ENCODE results near the gene TAF3.

TAF3 gene

GRCh38 chr10:7962592-7962991 is 144.3 kb downstream of the TAF3 start:
- in situ Hi-C loops (cut with MboI; ENCODE audit: low sequenced_read_pairs) = no loop called here

- in situ Hi-C loops (cut with MboI; ENCODE audit: low sequenced_read_pairs) = no loop called here
Measured at GRCh38 chr10:7965457-7965856, 147.2 kb downstream of the TAF3 start.

DNA sequence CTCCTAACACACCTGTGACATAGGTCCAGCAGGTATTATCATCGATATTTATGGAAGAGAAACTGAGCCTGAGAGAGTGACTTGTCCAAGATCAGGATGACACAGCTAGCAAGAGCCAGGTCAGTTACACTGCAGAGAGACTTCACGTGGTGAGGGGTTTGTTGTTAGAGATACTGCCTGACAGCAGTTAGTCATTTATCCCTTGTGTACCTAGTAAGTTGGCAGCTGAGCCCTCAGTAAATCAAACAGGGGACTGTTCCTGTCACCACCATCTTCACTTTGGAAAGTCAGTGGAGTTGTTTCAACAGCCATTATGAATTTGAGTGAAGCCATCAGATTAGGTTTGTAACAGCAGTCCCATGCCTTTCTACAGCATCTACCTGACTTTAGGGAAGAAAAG is 148.7 kb downstream of the TAF3 start:
- in situ Hi-C loops (cut with MboI; ENCODE audit: low sequenced_read_pairs) = no loop called here

GRCh38 chr10:7968510-7969112 is 150.3 kb downstream of the TAF3 start:
- in situ Hi-C loops (cut with MboI; ENCODE audit: low sequenced_read_pairs) = no loop called here

DNA sequence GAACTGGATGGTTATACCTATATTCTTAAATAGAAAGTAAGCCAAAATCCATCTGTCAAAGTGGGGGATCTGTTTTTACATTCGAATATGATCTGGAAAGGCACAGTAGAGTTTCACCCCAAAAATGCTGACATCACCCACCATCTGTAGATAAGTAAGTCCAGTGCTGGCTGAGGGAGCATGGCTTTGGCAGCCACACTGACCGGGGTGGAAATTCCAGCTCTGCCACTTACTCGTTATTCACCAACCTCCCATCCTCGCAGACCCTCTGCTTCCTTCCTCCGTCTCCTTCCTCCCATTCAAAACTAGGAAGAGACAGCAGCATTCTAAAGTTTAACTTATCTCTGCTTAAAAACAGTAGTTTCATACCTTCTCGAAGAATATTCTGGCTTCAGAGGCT is 151.3 kb downstream of the TAF3 start:
- in situ Hi-C loops (cut with MboI; ENCODE audit: low sequenced_read_pairs) = no loop called here

- in situ Hi-C loops (cut with MboI; ENCODE audit: low sequenced_read_pairs) = no loop called here
Measured at GRCh38 chr10:7971949-7972348, 153.6 kb downstream of the TAF3 start.

- in situ Hi-C loops (cut with MboI; ENCODE audit: low sequenced_read_pairs) = no loop called here
Measured at GRCh38 chr10:7972367-7972766, 154.1 kb downstream of the TAF3 start.

DNA sequence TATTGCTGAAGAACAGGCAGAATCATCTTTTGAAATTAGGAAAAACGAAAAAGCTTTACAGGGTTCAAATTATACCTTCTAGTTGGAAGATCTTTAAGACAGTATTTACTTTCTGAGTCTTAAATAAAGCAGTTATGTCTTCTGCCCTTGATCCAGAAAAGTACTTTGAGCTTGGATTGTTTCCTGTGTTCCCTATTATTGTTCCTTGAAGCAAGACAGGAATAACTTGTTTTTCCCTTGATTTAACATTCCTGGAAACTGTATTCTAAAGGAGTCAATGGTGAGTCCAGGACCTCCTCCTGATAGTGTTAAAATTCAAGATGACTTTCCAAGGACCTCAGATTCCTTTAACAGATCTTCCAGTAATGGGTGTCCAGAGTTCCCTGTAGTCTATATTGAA is 161.9 kb downstream of the TAF3 start:
- in situ Hi-C loops (cut with MboI; ENCODE audit: low sequenced_read_pairs) = no loop called here

GRCh38 chr10:7982727-7983126 is 164.4 kb downstream of the TAF3 start:
- in situ Hi-C loops (cut with MboI; ENCODE audit: low sequenced_read_pairs) = no loop called here

DNA sequence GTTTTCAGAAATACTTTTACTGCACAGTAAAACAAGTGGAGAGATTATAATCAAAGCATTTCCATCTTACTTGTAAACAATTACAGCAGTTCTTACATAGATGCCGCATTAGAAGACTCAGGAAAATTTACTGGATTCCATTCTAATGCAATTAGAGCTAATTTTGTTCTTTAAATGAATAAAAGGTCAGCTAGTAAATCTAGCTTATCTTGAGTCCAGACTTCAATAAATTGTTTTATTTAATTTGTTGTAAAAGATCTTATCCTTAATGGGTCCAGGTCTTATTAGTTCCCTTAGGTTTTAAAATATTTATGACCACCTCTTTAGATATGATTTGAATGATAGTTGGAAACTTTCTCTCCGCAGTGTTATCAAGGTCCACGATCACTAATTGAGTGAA is 166.0 kb downstream of the TAF3 start:
- in situ Hi-C loops (cut with MboI; ENCODE audit: low sequenced_read_pairs) = no loop called here

- in situ Hi-C loops (cut with MboI; ENCODE audit: low sequenced_read_pairs) = no loop called here
Measured at GRCh38 chr10:7984896-7985295, 166.6 kb downstream of the TAF3 start.

GRCh38 chr10:7986851-7987250 is 168.5 kb downstream of the TAF3 start:
- in situ Hi-C loops (cut with MboI; ENCODE audit: low sequenced_read_pairs) = no loop called here

DNA sequence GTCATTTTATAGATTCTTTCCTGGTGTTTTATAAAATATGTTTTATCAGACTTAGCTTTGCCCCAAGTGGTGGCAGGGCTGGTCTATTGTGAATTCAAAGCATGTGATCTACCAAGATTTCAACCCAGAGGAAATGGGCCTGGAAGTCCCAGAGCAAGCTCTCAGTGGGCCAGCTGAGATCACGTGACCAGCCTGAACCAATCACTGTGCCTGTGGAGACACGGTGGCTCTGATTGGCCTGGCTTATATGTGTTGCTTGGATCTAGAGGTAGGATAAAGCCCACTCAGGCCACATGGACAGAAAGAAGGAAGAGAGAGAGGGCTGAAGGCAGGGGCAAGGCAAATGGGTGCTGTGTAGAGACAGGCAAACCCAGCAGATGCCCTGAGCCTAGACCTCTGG is 170.7 kb downstream of the TAF3 start:
- in situ Hi-C loops (cut with MboI; ENCODE audit: low sequenced_read_pairs) = no loop called here

DNA sequence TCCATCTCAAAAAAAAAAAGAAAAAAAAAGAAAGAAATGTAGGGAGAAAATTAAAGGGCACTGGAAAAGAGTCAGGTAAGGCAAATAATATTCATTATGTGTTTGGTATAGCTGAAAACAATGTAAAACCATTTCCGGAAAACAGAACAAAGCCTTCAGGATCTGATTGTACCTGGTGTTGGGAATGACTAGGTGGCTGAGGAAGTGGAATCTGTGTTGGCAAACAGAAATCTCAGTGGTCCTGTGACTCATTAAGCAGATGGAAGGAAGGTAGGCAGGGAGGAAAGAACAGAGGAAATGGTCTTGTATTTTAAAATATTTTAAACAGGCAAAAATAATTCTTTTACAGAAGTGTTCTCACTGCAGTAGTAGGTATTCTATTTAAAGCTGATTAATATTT is 180.5 kb downstream of the TAF3 start:
- in situ Hi-C loops (cut with MboI; ENCODE audit: low sequenced_read_pairs) = no loop called here

GRCh38 chr10:8004469-8005000 is 186.2 kb downstream of the TAF3 start:
- in situ Hi-C loops (cut with MboI; ENCODE audit: low sequenced_read_pairs) = no loop called here

DNA sequence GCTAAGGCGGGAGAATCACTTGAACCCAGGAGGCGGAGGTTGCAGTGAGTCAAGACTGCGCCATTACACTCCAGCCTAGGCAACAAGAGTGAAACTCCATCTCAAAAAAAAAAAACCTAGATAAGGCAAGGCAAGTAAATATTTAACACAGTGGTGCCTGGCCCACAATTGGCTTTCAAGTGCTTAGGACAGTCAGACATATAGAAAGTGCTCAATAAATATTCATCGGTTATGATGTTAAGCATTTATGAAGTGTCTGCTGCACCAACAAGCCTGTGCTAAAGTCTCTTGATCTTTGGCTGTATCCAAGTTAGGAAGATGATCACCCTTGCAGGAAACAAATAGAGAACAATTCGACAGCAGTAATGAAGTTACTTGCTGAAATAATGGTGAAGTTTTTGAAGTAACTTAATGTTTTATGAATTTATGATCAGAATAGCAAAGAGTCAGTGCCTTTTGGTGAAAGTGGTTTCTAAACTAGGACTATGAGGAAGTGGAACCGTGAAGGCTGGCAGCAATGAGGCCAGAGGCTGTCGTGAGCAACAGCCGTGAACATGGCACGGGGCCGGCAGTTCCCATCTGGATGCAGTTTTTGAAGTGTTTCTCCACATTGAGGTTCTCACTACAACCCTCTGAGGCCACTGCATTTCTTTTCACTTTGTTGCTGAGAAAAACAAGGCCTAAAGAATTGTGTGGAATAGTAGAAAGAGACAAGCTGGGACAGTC is 188.1 kb downstream of the TAF3 start:
- in situ Hi-C loops (cut with MboI; ENCODE audit: low sequenced_read_pairs) = no loop called here

DNA sequence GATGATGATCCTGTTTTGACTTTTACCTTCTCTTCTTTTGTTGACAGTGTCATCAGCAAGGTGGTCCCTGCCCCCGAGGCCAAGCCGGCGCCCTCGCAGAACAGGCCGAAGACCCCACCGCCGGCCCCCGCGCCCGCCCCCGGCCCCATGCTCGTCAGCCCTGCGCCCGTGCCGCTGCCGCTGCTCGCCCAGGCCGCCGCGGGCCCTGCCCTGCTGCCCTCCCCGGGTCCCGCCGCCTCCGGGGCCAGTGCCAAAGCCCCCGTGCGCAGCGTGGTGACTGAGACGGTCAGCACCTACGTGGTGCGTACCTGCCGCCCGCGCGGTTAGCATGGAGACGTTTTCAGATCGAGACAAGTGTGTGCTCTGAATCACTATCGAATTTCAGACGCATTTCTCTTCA is 190.7 kb downstream of the TAF3 start:
- in situ Hi-C loops (cut with MboI; ENCODE audit: low sequenced_read_pairs) = no loop called here

- in situ Hi-C loops (cut with MboI; ENCODE audit: low sequenced_read_pairs) = no loop called here
Measured at GRCh38 chr10:8013006-8013405, 194.7 kb downstream of the TAF3 start.

- in situ Hi-C loops (cut with MboI; ENCODE audit: low sequenced_read_pairs) = no loop called here
Measured at GRCh38 chr10:8013619-8014018, 195.3 kb downstream of the TAF3 start.

DNA sequence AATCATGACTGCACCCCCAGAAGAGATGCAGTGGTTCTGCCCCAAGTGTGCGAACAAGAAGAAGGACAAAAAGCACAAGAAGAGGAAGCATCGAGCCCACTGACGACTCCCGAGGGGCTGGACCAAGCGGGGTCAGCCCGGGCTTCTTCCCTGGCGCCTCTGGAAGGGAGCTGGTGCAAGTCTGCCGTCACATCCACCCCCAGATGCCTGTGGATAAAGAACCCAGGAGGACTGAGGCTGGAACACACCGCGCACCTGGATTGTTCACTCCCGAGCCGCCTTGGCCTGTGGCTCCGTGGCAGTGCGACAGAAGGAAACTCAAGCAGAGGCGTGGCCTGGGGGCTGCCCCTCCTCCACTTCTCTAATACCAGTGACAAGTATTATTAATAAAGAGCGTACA is 196.3 kb downstream of the TAF3 start:
- in situ Hi-C loops (cut with MboI; ENCODE audit: low sequenced_read_pairs) = no loop called here

- in situ Hi-C loops (cut with MboI; ENCODE audit: low sequenced_read_pairs) = no loop called here
Measured at GRCh38 chr10:8017277-8017676, 199.0 kb downstream of the TAF3 start.

DNA sequence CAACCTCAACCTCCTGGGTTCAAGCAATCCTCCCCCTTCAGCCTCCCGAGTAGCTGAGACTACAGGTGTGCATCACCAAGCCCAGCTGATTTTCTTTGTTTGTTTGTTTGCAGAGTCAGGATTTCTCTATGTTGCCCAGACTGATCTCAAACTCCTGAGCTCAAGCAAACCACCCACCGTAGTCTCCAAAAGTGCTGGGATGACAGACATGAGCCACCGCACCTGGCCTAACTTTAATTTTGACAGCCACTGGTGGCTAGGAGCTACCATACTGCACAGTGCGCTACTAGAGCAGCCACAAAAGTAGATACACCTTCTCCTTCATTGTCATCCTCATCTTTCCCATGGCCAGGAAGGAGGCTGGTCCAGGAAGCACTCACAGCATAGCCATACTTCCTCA is 205.0 kb downstream of the TAF3 start:
- in situ Hi-C loops (cut with MboI; ENCODE audit: low sequenced_read_pairs) = no loop called here

- in situ Hi-C loops (cut with MboI; ENCODE audit: low sequenced_read_pairs) = no loop called here
Measured at GRCh38 chr10:8023851-8024250, 205.5 kb downstream of the TAF3 start.

Data from HL-60/S4 (cell line).